GM12878 (cell line): ENCODE measurements around the gene ZG16. TPM values are rescaled to one million over a fixed set of nuclear protein-coding genes. Genes with fewer than 3 reads are reported as not detected.

Source experiments
- ATAC-seq: fragments of 200-7000 bp; cut with Tn5 transposase; 3 replicates; pipeline ENCODE4 v1.9.1; 2020; ENCODE audit warnings: mild to moderate bottlenecking, moderate library complexity
- BruUV-seq: library from RNA; stranded (reverse); fragments of 400-500 nt; replicated peaks from 2 replicates; lab custom pipeline; 2021; lab: Mats Ljungman, UMichigan
- CTCF ChIA-PET: fragments of 300-600 bp; sonication (Branson Sonifier 250); formaldehyde crosslinking; extraction: SDS; loops from one replicate; lab custom pipeline; 2021; ENCODE audit warnings: inconsistent platforms; lab: Yijun Ruan, JAX
- POLR2A ChIA-PET: fragments of 350-600 bp; formaldehyde crosslinking; extraction: SDS; loops from one replicate; lab custom pipeline; 2021; ENCODE audit warnings: inconsistent platforms; lab: Charles Lee
- RAD21 ChIA-PET: fragments of 300-600 bp; sonication (Branson Sonifier 250); formaldehyde crosslinking; loops from one replicate; lab custom pipeline; 2023; ENCODE audit warnings: antibody characterized with exemption; ENCODE audit not compliant: unreplicated experiment; lab: Charles Lee
- SMC1A ChIA-PET: fragments of 300-600 bp; sonication (Branson Sonifier 250); formaldehyde crosslinking; loops from one replicate; lab custom pipeline; 2023; ENCODE audit not compliant: unreplicated experiment, uncharacterized antibody; lab: Charles Lee
- DNase-seq: peaks from one replicate; pipeline ENCODE4 v3.0.0-alpha.2; 2011; ENCODE audit warnings: low read depth, low spot score
- FAIRE-seq: peaks from 3 replicates; lab custom pipeline; 2011; peaks lifted over from hg19 to GRCh38; lab: Jason Lieb, UNC
- H2AFZ ChIP-seq: 2 replicates; pipeline ENCODE4 v1.6.0; 2011; ENCODE audit warnings: low read depth, low read length, control low read depth; ENCODE audit not compliant: control insufficient read depth
- H3K27ac ChIP-seq: 2 replicates; pipeline ENCODE4 v1.5.1; 2011; ENCODE audit warnings: control low read depth; ENCODE audit not compliant: control insufficient read depth, insufficient read depth
- H3K27me3 ChIP-seq, 2 experiments: replicated peaks in 1 of 2; 2 replicates each; pipeline versions ENCODE4 v1.6.0 to v1.6.1; 2011; ENCODE audit warnings: low read length in 1 of 2; ENCODE audit not compliant: control insufficient read depth in 2 of 2, insufficient read depth in 2 of 2
- H3K36me3 ChIP-seq, 2 experiments: 2 replicates each; pipeline ENCODE4 v1.5.1; 2011; ENCODE audit warnings: low read length in 1 of 2; ENCODE audit not compliant: control insufficient read depth in 2 of 2, insufficient read depth in 2 of 2
- H3K4me1 ChIP-seq: 2 replicates; pipeline ENCODE4 v1.6.1; 2011; ENCODE audit warnings: mild to moderate bottlenecking, low read length, moderate library complexity, mixed read lengths; ENCODE audit not compliant: control insufficient read depth, insufficient read depth
- H3K4me2 ChIP-seq: 2 replicates; pipeline ENCODE4 v1.6.0; 2011; ENCODE audit warnings: control low read depth; ENCODE audit not compliant: control insufficient read depth, insufficient read depth
- H3K4me3 ChIP-seq: fragments of 200-600 bp; sonication (generic); 2 replicates; pipeline ENCODE4 v1.5.1; 2016
- H3K79me2 ChIP-seq: 2 replicates; pipeline ENCODE4 v1.6.0; 2011; ENCODE audit warnings: low read length; ENCODE audit not compliant: control insufficient read depth, insufficient read depth
- H3K9ac ChIP-seq: 2 replicates; pipeline ENCODE4 v1.8.0; 2011; ENCODE audit warnings: low read length, control low read depth, mixed read lengths; ENCODE audit not compliant: control insufficient read depth, insufficient read depth
- H3K9me3 ChIP-seq: replicated peaks from 3 replicates; pipeline ENCODE4 v1.5.1; 2011; ENCODE audit warnings: mild to moderate bottlenecking, low read length; ENCODE audit not compliant: control insufficient read depth, insufficient read depth
- H4K20me1 ChIP-seq: 2 replicates; pipeline ENCODE4 v1.6.0; 2011; ENCODE audit not compliant: control insufficient read depth, insufficient read depth
- CBX3 ChIP-seq: fragments of 200-600 bp; sonication (generic); IDR thresholded peaks from 2 replicates; pipeline ENCODE4 v1.6.1; 2016; ENCODE audit warnings: low read depth, borderline replicate concordance
- CBX5 ChIP-seq: sonication (generic); IDR thresholded peaks from 2 replicates; pipeline ENCODE4 v1.6.1; 2016; ENCODE audit warnings: low read depth, moderate library complexity, mild to moderate bottlenecking, inconsistent platforms
- CHD1 ChIP-seq: IDR thresholded peaks from 2 replicates; pipeline ENCODE4 v1.6.1; 2012; ENCODE audit warnings: low read depth, low read length, improper control_type of control experiment
- CHD2 ChIP-seq: IDR thresholded peaks from 2 replicates; pipeline ENCODE4 v1.6.1; 2011; ENCODE audit warnings: low read depth, low read length, improper control_type of control experiment, borderline replicate concordance
- ELK1 ChIP-seq: IDR thresholded peaks from 2 replicates; pipeline ENCODE4 v1.6.1; 2012; ENCODE audit warnings: low read depth, low read length, improper control_type of control experiment
- KLF5 ChIP-seq: fragments of 450-650 bp; IDR thresholded peaks from 2 replicates; pipeline ENCODE4 v1.6.1; 2014; ENCODE audit warnings: mild to moderate bottlenecking; ENCODE audit not compliant: partially characterized antibody
- MAX ChIP-seq: IDR thresholded peaks from 2 replicates; pipeline ENCODE4 v1.6.1; 2012; ENCODE audit warnings: low read depth, low read length, improper control_type of control experiment
- MEF2B ChIP-seq: fragments of 450-650 bp; IDR thresholded peaks from 2 replicates; pipeline ENCODE4 v1.6.1; 2018; ENCODE audit warnings: mild to moderate bottlenecking, moderate library complexity; ENCODE audit not compliant: partially characterized antibody, poor library complexity, severe bottlenecking
- MLLT1 ChIP-seq: fragments of 450-650 bp; IDR thresholded peaks from 2 replicates; pipeline ENCODE4 v1.6.1; 2016; ENCODE audit warnings: mild to moderate bottlenecking
- MTA3 ChIP-seq: IDR thresholded peaks from 2 replicates; pipeline ENCODE4 v1.6.1; 2012; ENCODE audit warnings: low read length, inconsistent platforms, borderline replicate concordance
- MYB ChIP-seq: fragments of 150-350 bp; IDR thresholded peaks from 2 replicates; pipeline ENCODE4 v1.6.1; 2014; ENCODE audit warnings: mild to moderate bottlenecking, low read depth, low read length, borderline replicate concordance
- NR2F1 ChIP-seq: fragments of 450-650 bp; conservative IDR thresholded peaks from 2 replicates; pipeline ENCODE4 v1.6.1; 2017; ENCODE audit warnings: mild to moderate bottlenecking
- SIN3A ChIP-seq: IDR thresholded peaks from 2 replicates; pipeline ENCODE4 v1.6.1; 2012; ENCODE audit warnings: low read depth, low read length, improper control_type of control experiment
- SP1 ChIP-seq: IDR thresholded peaks from one replicate; pipeline ENCODE4 v1.6.1; 2011; ENCODE audit warnings: low read depth, low read length
- YY1 ChIP-seq: IDR thresholded peaks from 2 replicates; pipeline ENCODE4 v1.6.1; 2011; ENCODE audit warnings: low read depth, mild to moderate bottlenecking, low read length
- ZNF24 ChIP-seq: fragments of 450-650 bp; IDR thresholded peaks from 2 replicates; pipeline ENCODE4 v1.6.1; 2017; ENCODE audit warnings: antibody characterized with exemption, mild to moderate bottlenecking
- WGBS: methylation state at CpG from one replicate; pipeline ENCODE4 v1.1.6; 2016; ENCODE audit warnings: low lambda C conversion rate; ENCODE audit not compliant: insufficient replicate concordance, insufficient coverage; ENCODE audit errors: missing lambda C conversion rate; 5-methylcytosine and 5-hydroxymethylcytosine counted together
- in situ Hi-C: fragments of 300-500 bp; cut with MboI; formaldehyde crosslinking; loops from 9 replicates; pipeline ENCODE4 v1.14.3; 2018; ENCODE audit warnings: mixed read lengths
- intact Hi-C: fragments of 100-400 bp; cut with micrococcal nuclease; formaldehyde crosslinking; loops from one replicate; pipeline ENCODE4 v1.14.2; 2022; ENCODE audit not compliant: unreplicated experiment
- polyA plus RNA-seq, 11 experiments: library from polyadenylated mRNA; depleted of rRNA in 4 of 11; unstranded in 6 of 11; stranded (reverse) in 5 of 11; fragments of >200 nt; fragmentation: Nextera tagmentation in 4 of 11; fragmentation: Illumina TruSeq in 1 of 11; extraction: Ambion mirVana in 4 of 11; extraction: Trizol in 1 of 11; gene quantifications; 1 replicate in 1 of 11; 2 replicates in 10 of 11; pipeline versions ENCODE4 v1.2.1 to v1.2.3, GENCODE V29; 2011 to 2016; ENCODE audit warnings: inconsistent platforms in 2 of 11, missing spikeins in 2 of 11, low read depth in 1 of 11
- total RNA-seq, 4 experiments: library from RNA; depleted of rRNA in 3 of 4; stranded (reverse); fragments of >200 nt in 3 of 4; fragmentation: Illumina TruSeq in 1 of 4; extraction: Trizol in 1 of 4; gene quantifications; 2 replicates each; pipeline versions ENCODE4 v1.2.1 to v1.2.3, GENCODE V29; 2013 to 2021
- TF ChIP-seq, protein P1 (sequence below): fragments of 450-650 bp; formaldehyde crosslinking; IDR thresholded peaks from 2 replicates; pipeline ENCODE4 v1.4.0; 2020; ENCODE audit warnings: mild to moderate bottlenecking, moderate library complexity

The ZG16 gene
- total and polyA plus RNA-seq, 10 of the 15 experiments (the other 5 are each of a cell fraction or from before 2014, with no cell fraction given), result not detected

DNA sequence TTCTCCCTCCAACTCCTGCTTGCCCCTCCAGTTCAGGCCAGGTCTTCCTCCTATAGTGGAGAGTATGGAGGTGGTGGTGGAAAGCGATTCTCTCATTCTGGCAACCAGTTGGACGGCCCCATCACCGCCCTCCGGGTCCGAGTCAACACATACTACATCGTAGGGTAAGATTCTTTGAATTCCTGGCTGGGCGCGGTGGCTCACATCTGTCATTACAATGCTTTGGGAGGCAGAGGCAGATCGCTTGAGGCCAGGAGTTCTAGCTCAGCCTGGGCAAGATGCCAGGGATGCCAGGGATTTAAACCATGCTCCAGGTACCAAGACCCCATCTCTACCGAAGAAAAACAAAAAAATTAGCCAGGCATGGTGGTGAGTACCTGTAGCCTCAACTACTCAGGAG is 1.4 kb downstream of the ZG16 start:
- no peak for TF ChIP-seq CBX3
- TF ChIP-seq CBX5, result no peak
- TF ChIP-seq SIN3A, result no peak
- TF ChIP-seq YY1, result no peak
- no peak for TF ChIP-seq CHD2
- no peak for TF ChIP-seq NR2F1
- TF ChIP-seq ZNF24, result no peak
- TF ChIP-seq MEF2B, result no peak
- TF ChIP-seq CHD1, result no peak
- no peak for TF ChIP-seq MLLT1
- no peak for TF ChIP-seq MTA3
- no peak for TF ChIP-seq MYB
- TF ChIP-seq ELK1, result no peak
- no peak for TF ChIP-seq KLF5
- TF ChIP-seq MAX, result no peak
- TF ChIP-seq SP1, result no peak
- TF ChIP-seq, protein P1, sequence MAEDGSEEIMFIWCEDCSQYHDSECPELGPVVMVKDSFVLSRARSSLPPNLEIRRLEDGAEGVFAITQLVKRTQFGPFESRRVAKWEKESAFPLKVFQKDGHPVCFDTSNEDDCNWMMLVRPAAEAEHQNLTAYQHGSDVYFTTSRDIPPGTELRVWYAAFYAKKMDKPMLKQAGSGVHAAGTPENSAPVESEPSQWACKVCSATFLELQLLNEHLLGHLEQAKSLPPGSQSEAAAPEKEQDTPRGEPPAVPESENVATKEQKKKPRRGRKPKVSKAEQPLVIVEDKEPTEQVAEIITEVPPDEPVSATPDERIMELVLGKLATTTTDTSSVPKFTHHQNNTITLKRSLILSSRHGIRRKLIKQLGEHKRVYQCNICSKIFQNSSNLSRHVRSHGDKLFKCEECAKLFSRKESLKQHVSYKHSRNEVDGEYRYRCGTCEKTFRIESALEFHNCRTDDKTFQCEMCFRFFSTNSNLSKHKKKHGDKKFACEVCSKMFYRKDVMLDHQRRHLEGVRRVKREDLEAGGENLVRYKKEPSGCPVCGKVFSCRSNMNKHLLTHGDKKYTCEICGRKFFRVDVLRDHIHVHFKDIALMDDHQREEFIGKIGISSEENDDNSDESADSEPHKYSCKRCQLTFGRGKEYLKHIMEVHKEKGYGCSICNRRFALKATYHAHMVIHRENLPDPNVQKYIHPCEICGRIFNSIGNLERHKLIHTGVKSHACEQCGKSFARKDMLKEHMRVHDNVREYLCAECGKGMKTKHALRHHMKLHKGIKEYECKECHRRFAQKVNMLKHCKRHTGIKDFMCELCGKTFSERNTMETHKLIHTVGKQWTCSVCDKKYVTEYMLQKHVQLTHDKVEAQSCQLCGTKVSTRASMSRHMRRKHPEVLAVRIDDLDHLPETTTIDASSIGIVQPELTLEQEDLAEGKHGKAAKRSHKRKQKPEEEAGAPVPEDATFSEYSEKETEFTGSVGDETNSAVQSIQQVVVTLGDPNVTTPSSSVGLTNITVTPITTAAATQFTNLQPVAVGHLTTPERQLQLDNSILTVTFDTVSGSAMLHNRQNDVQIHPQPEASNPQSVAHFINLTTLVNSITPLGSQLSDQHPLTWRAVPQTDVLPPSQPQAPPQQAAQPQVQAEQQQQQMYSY (CRISPR knock-in tag), result no peak
- Histone ChIP-seq H3K36me3 (no peaks in the 10 kb centered on the region), H3K4me1 (no peaks in the 10 kb centered on the region; the same call in none of the 2 replicates), H3K4me3 (no peak overlapping the region), H3K9ac (no peak overlapping the region), H4K20me1 (no peaks in the 10 kb centered on the region), H3K9me3 (no peaks in the 10 kb centered on the region), H3K4me2 (no peak overlapping the region), H3K27me3 (no peaks in the 10 kb centered on the region), H2AFZ (no peak overlapping the region), H3K27ac (no peak overlapping the region), H3K79me2 (no peaks in the 10 kb centered on the region)
- ChIA-PET CTCF (no interaction called here), SMC1A (interaction anchor here (1.8 kb wide), 1 partner anchor 25 kb away, joined by 7 read pairs; no protein-coding TSS in a partner anchor), POLR2A (no interaction called here), RAD21 (no interaction called here)
- WGBS, result 64% methylated on average over 10 of the region's 10 CpGs
- no TSS peak for BruUV-seq
- no peak for FAIRE-seq
- intact Hi-C loops, result no loop called here
- DNase-seq, result no peak
- no peak for ATAC-seq
- in situ Hi-C loops, result no loop called here
